CD4-positive, alpha-beta T cell treated with Interleukin-4 for 1 hour (primary cell): ENCODE results near the gene SLC35B2.

Source experiments
- DNase-seq, 2 donors: peaks; one replicate each; pipeline ENCODE4 v3.0.0-alpha.2; 2020 to 2022

SLC35B2 gene, protein sequence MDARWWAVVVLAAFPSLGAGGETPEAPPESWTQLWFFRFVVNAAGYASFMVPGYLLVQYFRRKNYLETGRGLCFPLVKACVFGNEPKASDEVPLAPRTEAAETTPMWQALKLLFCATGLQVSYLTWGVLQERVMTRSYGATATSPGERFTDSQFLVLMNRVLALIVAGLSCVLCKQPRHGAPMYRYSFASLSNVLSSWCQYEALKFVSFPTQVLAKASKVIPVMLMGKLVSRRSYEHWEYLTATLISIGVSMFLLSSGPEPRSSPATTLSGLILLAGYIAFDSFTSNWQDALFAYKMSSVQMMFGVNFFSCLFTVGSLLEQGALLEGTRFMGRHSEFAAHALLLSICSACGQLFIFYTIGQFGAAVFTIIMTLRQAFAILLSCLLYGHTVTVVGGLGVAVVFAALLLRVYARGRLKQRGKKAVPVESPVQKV

DNA sequence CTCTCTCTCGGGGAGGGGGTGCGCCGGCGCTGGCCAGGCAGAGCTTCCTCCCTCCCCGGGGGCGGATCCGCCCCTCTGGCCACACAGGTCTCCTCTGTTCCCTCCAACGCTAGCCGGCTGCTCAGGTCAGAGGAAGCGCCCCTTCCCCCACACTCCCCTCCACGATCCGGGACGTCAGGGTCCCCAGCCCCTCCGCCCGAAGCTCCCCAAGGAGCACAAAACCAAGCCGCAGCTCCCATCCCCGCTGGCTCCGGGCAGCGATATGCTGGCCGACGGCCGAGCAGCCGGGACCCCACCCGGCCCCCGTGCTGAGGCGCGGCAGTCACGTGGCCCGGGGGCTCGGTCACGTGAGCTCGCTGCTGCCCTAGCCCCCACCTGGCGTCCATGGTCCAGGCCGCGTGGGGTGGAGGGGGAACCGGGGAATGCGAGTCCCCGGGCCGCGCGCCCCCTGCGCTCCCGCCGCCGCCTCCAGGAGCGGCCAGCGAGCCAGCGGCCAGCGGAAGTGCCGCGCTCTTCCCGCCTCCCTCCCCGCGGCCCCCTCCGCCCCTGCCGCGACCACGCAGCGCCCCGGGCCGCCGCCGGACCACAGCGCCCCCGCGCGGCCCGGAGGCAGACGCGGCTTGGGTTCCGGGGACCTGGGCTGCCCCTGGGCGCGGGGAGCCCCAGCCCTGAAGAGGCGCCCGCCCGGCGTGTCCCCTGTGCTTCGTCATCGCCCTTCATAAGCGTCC, at the start of gene SLC35B2:
SLC35B2 (minus strand) TSS at position 504 of the 728 bp plus-strand sequence; CDS start at position 386, 118 bp downstream.
- peak; percentile 75 to 77 for DNase-seq

DNA sequence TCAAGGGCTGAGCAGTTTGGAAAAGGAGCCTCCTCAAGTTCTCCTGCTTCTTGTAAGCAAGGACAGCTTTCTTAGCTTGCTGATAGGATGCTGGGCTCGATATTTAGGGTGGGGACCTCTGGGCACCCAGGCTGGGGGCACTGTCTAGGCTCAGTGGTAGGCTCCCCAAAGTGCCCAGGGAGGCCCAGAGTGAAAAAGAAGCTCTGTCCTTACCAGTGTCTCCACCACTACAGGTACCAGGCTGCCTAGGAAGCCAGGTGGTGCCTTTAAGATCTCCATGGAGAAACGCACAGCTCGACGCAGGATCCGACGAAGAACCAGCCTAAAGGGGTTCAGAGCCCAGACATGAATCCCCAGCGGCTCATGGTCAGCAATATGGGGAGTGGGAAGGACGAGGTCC, 49.4 kb upstream of the SLC35B2 start:
- no peak for DNase-seq

DNA sequence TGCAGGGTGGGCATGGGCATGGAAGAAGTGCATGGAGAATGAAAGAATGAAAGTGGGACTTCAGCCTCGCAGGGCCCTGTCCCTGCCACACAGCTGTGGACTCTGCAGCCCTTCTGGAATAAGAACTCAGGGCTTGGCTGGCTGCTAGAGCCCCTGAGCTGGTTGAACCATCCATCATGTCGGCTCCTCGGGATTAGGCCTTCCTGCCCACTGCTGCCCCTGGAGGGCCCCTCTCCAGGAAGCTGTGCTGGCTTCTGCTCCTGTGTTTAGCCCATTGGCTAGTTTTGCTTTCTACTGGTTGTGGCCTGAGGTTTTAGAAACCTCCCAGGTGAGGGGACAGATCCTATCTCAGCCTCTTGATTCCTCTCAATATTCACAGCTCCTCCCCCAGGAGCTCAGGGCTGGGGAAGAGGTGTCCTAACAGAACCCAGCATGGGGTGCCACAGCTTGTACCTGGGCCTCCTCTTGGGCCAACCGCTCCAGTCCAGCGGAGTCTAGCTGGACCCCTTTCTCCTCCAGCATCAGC, 47.9 kb upstream of the SLC35B2 start:
- no peak for DNase-seq

DNA sequence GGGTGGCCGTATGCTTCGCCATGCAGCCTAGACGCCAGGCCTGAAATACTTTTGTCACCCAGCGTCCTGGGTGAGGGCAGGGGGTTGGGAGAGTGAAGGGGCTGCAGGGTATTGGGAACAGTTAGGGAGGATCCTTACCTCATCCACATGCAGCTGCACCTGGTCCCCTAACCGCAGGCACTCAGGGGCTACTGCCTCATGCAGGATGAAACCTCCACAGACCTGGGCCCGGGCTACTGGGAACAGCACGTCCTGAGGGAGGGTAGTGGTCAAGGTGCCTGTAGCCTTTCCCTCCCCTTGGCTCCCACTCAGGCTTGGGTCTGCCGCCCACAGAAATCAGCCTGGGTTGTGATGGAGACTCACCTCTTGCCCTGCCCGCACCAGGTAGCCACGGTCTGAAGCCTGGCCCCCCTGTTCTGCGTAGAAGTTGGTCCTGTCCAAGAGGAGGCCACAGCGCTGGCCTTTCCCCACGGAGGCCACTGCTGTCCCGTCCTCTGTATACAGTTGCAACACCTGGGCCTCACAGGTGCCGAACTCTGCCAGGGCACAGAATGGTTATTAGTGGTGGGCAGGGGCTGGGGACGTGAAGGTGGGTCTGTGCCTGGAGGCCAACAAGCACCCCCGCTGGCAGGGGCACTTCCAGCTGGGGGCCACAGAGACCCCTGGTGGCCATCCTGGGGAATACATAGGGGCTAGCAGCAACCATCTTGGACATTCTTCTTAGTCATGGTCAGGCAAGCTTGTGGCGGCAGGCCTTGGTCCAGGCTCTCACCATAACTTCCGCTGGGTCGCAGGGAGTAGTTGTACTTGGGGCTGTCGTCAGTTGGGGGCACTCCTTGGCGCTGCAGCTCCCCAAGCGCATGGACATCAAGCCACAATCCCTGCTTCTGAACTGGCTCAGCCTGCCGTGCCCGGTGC, 47.2 kb upstream of the SLC35B2 start:
- peak; percentile 50 for DNase-seq

DNA sequence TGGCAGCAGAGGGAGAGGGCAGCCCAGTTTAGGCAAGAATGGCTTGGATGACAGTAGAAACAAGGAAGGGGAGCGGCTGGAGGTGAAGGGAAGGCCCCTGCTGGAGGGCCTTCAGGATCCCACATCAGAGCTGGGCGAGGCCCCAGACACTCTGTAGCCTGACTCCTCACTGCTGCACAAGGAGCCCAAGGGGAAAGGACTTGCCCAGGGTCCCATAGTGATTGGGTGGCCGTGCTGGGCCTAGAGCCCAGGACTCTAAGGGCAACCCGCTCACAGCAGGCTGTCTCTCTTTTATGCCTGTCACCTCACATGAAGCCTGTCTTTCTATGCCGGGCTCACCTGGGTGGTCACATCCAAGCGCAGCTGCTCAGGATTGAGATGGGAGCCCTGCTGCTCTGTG, 46.5 kb upstream of the SLC35B2 start:
- DNase-seq, result no peak

DNA sequence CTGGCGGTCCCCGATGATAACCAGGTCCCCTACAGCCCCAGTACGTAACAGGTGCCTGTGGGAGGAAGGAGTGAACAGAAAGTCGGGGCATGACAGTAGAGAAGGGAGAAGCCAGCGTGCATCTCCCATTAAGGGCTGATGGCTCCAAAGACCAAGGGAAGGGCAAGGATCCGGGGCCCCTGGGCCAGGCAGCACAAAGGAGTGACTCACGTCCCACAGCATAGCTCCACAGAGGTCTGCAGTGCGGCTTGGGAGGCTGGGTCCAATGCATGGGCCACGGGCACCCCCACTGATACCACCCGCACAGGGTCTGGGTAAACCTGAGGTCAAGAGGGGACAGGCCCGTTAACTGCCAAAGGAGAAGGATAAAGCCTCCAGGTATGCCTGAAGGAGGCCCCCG, 45.5 kb upstream of the SLC35B2 start:
- no peak for DNase-seq

DNA sequence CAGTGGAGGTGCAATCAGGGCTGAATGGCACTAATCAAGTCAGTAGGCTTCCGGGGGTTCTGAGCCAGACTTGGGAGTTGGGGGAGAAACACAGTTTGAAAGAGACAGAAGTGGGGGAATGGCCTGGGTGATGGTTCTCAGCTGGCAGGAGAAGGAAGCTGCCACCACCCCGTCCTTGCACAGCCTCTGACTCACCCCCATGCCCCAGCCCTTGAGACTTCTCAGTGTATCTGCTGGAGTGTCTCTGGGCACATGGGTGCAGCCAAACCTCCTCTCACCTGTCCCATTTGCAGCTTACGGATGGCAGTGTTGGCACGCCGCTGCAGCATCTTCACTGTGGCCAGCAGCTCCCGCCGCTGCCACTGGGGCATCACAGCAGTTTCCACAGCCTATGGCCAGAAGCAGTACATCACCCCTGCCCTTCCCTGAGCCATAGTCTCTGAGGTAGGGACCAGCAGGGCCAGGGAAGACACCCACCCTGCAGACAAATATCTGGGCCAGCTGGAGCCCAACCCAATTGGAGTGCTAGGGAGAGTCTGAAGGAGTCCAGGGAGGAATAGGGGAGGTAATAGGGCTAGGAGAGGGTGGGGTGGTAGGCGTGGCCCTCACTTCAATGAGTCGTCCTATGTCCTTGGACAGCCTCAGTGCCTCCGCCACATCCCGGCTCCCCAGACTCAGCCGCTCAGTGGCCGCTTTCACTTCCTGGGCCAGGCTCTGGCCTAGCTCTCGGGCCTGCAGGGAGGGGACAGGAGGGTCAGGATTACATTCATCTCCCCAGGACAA, 44.6 kb upstream of the SLC35B2 start:
- no peak for DNase-seq

DNA sequence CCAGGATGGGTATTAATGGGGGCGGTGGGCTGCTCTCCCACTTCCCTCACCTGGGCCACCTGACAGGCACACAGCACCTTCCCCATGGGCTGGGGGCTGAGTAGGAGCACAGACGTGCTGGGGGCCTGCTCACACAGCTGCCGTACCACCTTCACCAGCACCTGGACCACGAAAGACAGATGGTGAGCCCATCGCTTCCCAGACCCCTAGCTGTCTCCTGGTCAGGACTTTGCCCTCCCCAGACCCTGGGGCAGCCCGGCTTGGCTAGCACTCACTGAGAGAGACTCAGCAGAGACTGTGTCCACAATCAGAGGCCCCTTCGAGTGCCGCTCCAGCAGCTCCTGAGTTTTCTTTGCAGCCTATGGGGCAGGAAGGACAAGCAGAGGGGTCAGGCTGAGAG, 43.8 kb upstream of the SLC35B2 start:
- no peak for DNase-seq

DNA sequence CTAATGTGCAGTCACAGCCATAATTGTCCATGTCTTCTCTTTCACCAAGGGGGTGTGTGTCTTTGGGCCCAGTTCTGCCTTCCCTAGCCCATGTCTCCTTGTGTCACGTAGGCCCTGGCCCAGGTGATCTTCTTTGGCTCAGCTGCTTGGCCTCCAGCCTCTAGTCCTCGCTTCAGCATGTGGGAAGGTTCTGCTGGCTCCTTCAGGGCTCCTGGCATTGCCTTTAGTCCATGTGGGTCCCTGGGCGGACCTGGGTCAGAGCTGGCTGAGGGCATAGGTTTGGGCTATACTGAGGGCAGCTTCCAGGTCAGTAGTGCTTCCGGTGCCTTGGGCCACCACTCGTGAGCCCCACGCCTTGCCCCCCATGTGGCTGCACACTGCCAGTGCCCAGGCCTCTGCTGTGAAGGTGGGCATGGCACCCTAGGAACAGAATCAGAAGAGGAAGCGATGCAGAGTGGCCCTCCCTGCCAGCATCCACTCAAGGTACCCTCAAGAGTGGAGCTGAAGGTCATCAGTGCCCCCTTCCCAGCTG, 43.0 kb upstream of the SLC35B2 start:
- no peak for DNase-seq

DNA sequence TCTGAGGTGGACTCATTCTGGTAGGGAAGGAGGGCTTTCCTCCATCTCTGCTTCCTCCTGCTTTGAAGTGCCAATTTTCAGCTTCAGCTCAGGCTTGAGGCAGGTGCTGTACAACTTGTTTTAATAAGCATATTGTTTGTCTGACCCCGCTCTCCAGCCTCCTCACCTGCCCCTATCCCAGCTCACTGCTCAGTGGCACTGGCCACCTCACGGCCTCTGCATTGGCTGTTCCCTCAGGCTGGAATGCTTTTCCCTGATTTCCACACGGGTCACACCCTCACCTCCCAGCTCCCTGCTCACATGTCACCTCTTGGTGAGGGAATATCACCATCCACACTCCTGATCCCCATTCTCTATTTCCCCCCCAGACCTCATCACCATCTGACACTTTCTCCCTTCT, 41.5 kb upstream of the SLC35B2 start:
- DNase-seq, result no peak

DNA sequence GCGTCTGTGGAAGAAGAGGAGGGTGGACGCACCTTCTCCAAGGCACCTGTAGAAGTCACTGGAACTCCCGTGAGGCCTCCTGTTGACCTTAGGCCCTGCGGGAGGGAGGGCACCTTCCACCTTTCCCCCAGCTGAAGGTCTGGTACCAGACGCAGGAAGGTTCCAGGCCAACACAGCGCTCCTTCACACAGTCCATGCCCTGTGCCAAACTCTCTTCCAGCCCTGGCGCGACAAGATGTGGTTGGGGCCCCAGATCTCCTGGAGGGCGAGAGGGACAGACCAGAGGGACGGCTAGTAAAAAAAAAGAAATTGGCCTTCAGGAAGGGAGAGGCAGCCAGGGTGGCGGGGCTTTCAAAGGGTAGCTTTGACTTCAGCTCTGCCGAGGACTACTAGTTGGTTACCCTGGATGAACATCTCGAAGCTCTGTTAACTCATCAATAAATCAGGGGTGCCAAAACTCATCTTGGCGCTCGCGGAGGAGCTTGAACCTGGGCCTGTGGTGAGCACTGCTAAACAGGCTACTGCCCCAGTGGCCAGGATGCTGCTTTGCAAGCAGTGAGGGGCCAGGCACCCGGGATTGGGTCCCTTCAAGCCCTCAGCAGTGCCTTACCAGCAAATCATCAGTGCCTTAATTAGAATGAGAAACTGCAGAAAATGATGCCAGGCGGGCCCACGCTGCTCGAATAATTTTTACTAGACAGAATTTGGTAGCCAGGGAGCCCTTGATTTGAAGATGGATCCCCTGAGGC, 40.9 kb upstream of the SLC35B2 start:
- DNase-seq, result no peak

DNA sequence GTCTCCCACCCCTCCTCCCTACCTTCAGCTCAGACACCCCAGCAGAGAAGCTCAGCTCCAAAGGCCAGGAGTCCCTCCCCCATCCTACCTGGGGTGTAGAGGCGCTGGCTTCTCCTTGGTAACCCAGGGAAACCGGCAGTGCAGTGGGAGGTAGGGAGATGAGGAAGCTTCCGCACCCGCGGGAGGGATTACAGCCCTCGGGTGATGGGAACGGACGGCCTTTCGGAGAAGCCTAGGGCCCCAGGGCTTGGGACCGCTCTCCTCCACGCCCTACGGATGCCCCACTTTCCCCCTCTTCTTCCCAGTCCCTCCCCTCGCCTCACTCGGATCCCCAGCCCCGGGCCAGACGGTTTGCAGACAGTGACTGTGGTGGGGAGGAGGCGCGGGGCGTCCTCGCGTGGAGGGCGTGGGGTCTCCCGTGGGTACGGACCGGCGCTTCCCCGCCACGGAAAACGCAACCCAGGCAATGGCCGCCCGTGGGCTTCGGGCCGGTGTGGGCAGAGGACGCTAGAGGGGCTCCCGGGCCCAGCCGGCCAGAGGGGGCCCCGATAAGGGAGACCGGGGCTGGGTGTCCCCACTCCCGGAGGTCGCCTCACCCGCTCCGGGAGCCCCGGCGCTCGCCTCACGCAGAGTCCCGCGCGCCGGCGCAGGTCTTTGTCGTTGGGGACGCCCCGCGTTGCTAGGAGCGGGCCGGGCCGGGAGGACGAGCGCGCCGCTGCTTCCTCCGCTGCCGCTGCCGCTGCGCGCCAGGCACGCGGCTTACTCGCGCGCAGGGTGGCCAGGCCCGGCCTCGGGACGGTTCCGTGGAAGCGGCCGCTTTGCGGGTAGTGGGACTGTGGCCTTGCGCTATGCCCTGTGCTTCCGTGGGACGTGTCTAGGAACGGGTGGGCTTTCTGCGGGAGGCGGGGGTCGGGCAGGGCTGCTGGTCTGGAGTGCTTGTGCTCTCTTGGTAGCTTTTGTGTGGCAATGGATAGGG, 40.0 kb upstream of the SLC35B2 start:
- DNase-seq, result peak in 1 of 2 donors; percentile 29

DNA sequence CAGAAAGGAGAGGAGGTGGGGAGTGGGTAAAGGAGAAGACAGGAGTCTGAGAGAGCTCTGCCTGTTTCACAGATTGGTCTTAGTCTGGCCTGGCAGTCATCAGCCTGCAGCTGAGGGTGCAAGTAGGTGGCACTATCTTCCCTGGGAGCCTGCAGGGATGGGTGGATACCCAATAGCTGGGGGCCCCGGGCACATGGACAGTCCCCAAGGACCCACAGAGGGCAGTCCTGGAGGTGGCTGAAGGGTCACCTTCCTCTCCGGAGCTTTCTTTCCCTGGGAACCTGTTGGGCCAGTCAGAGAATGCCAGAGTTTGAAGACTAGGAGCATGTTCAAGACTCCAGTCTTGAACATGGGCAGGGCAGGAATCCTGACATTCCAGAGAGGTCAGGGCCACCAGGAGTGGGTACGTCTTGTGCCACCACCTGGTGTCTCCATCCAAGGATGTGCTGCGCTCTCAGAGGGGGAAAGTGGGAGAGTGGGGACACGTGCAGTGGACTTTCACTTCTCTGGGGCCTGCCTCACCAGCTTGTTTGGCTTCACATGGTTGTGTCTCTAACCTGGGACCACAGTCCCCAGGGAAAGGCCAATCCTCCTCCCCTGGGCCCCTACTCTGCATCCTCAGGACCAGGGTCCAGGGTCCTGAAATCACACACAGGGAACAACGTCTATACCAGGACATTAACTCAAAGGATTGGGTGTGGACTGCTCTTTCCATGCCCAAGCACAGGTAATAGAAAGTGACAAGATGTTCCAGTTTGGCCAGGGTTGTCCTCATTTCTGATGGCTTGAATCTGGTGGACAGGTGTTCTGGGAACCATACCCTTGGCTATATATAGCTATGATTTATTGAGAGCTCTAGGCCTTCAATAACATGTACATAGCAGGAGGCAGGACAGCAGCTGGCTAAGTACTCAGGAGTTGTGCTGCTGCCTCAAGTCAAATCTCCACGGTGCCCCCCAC, 37.8 kb upstream of the SLC35B2 start:
- DNase-seq, result no peak

DNA sequence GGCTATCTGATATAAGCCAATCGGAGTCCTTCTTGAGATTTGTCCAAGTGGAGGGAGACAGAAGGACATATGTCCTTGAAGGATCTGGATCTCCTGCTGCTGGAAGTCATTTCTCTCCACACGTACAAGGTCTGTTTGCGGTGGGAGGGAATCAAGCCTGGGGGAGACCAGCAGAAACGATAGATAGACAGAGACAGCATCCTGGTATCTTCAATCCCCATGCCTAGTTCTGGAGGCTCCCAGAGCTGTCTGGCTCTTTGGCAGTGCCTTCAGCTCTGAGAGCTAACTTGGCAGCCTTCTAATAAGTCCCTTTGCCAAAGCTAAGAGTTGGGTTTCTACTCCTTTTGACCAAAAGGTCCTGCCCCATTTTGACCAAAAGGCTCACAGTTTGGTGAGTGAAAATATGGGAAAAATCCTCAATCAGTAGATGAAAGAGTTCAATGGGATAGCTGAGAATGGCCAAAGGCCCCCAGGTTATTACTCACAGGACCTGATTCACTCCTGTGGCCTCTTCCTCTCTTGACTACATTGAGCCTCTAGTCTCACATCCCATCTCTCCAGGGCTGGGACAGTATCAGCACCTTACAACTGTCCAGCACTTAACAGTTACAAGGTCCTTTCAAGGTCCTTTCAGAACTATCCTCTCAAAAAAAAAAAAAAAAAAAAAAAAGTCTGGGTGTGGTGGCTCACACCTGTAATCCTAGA, 35.5 kb upstream of the SLC35B2 start:
- DNase-seq, result no peak

DNA sequence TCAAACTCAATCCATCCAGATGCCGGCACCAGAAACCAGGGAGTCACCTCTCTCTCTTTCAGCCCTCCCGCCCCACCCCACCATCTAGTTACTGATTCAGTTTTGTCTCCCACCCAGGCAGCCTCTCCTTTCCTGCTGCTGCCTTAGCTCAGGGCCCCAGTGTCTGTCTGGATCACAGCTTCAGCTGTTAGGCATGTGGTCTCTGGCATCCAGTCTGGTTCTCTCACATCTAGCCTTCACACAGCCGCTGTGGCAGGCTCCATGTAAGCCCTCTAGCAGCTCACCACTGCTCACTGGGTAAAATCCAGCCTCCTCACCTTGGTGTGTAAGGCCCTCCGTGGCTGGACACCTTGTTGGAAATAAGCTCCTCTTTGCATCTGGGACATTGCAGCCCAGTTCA, 34.5 kb upstream of the SLC35B2 start:
- no peak for DNase-seq

DNA sequence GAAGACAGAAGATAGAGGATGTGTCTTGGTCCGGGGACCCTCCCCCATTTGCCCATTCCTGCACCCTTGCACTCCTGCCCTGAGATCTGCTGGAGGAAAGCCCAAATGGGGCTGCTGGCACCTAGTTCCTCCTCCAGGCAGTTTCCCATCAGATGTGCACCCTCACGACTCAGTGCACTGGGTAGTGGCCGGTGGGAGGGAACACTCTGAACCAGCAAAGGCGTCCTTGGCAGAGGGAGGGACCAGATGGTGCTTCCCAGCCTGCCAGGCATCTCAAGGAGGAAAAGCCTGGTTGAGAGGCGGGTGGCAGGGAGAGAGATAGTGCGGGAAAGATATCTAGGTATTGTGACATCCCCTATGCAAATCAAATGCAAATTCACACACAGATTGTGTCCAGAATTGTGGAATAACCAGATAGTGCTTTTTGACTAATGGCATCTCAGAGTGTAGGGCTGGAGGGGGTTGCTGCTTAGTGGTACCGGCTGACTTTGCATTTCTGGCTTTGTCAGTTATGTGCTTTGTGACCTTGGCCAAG, 32.5 kb upstream of the SLC35B2 start:
- DNase-seq, result no peak

DNA sequence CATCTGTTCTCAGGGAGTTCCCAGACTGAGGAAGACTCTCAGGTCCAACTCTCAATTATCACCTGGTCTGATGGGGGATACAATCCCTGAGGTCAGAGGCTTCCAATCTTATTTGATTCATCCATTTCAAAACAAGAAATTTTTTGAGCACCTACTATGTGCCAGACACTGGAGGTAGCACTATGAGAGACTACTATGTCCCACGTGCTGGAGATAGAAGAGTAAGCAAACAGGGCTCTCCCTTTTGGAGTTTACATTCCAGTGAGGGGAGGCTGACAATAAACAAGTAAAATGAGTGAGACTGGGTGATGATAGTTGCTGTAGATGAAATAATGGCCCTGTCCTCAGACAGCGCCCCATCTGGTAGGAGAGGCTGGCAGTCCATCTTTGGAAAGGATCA, 29.4 kb upstream of the SLC35B2 start:
- no peak for DNase-seq

DNA sequence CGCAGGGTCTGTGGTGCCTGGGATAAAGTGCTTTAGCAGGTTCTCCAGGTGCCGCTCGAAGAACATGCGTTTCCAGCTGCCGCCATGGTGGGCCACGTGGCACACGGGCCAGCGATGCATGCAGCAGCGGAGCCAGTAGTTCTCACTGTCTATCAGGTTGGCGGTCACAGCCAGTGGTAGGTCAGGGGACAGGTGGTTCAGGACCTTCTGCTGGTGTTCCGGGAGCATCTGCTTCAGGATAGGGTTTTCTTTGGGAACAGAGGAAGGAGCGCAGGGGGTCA, 28.9 kb upstream of the SLC35B2 start:
- DNase-seq, result no peak
